ENCODE measurements around the gene CECR2.

DNA sequence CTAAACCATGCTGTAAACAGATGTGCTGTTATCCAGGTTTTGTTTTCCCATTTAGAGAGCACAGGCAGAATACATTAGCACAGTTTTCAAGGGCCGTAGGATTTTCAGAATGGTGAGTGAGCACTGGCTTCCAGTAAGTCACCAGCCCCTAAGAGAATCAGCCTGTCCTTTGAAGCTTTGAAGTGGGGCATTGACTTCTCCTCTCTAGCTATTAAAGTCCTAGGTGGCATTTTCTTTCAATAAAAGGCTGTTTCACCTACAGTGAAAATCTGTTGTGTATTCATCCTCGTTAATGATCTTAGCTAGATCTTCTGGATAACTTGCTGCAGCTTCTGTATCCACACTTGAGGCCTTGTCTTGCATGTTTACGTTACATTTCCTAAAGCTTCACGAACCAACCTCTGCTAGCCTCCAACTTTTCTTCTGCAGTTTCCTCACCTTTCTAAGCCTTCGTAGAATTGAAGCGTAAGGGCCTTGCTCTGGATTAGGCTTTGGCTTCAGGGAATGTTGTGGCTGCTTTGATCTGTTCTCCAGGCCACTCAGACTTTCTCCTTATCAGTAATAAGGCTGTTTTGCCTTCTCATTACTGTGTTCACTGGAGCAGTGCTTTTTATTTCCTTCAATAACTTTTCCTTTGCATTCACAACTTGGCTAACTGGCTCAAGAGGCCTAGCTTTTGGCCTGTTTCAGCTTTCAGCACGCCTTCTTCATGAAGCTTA lies 15.5 kb downstream of the CECR2 start:
- no peak for TF ChIP-seq EZH2 (IDR thresholded peaks at IDR 0.05; ENCODE audit: insufficient read depth, poor library complexity, severe bottlenecking)
- TF ChIP-seq EZH2phosphoT487 (IDR thresholded peaks at IDR 0.05; ENCODE audit: insufficient read depth, low read depth): no peak

Data from GM23248 (cell line).